Forelimb muscle (tissue), 1 donor: ENCODE data around the gene ELANE. TPM values are rescaled to one million over a fixed set of nuclear protein-coding genes. Genes with fewer than 3 reads are reported as not detected.

Experiments
- DNase-seq: peaks from one replicate; pipeline ENCODE4 v3.0.0-alpha.2; 2013; ENCODE audit warnings: low read depth
- polyA plus RNA-seq: library from polyadenylated mRNA; unstranded; fragments of 120-200 nt; gene quantifications from one replicate; pipeline ENCODE4 v1.2.1, GENCODE V29; 2013; ENCODE audit not compliant: insufficient read length

ELANE gene
- polyA plus RNA-seq, 1 donor, result 0.40 TPM

DNA sequence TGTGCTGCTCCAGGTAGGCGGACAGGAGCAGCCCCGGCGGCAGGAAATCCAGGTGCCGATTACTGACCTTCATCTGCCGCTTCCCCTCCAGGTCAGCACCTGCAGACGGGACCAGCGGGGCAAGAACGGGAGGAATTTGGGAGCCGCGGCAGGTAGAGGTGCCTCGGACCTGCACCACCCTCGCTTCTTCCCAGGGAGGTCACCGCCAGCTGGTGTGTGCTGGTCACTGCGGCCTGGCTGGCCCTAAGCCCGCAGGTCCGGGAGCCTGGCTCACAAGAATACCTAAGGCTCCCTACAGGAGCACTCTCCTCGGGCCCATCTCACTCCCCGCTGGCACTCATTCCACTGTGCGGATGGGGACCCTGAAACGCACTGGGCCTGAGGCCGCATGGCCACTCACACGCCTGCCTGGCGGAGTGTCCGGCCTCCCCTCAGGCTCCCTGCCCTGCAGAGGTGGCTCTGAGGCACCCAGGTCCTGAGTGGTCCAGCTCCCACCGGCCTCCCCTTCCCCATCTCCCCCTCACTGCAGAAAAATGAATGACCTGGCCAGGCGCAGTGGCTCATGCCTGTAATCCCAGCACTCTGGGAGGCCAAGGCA lies 45.4 kb downstream of the ELANE start:
- no peak for DNase-seq

GRCh38 chr19:898663-899062 lies 46.6 kb downstream of the ELANE start:
- DNase-seq, result no peak

DNA sequence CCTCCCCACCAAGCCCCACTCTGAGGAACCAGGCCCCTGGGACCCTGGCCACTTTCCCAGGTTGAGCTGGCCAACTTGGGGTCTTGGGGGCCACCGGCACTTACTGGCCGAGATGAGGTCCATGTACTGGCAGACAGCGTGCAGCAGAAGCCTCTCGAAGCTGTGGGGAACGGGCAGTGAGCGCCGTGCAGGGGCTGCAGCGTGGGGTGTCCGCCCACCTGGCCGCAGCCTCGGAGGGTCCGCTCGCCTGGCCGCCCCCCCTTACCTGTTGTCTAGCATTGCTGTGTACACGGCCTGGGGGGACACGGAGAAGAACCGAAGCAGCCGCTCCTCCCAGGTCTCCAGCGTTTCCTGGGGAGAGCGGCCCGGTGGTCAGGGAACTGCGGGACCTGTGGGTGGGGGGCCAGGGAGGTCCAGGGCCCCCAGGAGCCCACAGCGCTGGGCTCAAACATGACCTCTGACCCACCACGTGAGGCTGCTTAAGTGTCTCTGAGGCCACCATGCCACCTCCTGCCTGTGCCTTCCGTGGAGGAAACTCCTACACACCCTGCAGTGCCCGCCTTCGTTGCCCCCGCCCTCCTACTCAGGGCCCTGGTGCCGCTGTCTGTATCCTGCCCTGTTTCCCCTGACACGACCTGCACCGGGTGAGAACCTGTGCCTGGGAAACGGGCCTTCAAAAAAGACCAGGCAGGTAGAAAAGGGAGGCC lies 47.4 kb downstream of the ELANE start:
- no peak for DNase-seq

GRCh38 chr19:900043-900301 lies 47.9 kb downstream of the ELANE start:
- no peak for DNase-seq

DNA sequence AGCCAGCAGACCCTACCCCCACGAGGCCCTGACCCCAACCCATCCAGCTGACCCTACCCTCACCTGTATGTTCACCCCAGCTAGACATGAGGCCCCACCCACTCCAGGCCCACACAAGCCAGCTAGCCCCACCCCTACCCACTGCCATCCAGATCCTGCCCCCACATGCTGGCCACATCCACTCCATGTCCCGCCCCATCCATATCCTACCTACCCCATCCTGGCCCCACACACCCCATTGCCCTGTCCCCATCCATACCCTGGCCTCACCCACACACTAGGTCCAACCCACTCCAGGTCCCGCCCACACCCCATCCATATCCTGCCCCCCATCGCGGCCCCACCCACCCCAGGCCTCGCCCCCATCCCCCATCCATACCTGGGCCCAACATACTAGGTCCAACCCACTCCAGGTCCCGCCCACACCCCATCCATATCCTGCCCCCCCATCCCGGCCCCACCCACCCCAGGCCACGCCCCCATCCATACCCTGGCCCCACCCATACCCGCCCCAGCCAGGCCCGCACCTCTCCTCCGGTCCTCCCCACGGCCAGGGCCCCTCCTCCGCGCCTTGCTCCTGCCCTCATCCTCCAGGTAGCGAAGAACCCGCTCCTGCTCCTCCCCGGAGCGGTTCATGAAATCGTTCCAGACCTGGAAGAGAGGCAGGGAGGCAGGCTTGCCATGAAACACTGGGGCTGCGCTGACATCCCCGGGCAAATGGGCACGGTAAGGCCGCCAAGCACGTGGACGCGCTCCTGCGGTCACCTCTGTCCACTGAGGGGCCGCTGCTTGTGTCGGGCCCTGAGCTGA lies 48.4 kb downstream of the ELANE start:
- DNase-seq, result no peak

DNA sequence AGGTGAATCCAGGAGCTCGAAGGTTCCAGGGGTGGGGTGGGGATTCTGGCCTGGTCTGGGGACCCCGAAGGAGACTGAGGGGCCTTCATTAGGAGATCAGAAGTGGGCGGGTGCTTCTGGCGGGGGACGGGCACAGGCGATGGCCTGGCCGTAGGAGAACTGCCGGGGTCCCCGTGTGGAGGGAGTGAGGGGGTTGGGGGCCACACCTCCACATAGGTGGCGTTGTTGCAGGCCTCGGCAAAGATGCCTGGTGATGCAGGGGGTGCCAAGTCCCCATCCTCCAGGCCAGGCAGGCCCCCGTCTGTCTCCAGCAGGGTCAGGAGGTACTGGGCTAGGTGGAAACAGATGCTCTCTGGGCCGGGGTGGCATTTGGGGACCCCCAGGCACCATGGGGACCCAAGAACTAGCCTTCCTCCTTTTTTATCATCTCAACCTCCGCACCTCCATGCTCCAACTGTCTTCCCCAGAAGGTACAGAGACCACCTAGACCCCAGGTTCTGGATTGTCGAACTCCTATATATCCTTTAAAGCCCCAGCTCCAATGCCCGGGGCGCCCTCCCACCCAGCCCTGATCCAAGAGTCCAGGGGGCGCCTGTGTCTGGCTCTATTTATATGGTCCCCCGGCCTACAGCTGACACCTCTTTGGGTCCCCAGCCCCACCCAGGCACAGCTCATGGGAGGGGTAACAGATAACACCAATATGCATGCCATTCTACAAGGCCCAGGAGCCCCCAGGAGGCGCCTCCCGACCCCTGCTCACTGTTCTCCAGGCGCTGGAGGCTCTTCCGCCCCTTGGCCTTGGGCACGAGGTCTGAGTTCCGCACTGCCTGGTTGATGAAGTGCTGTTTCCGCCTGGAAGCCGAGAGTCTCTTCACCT lies 49.4 kb downstream of the ELANE start:
- DNase-seq, result no peak

GRCh38 chr19:902093-902370 lies 49.9 kb downstream of the ELANE start:
- no peak for DNase-seq

GRCh38 chr19:902446-903226 lies 50.5 kb downstream of the ELANE start:
- DNase-seq, result no peak

GRCh38 chr19:903266-903797 lies 51.2 kb downstream of the ELANE start:
- DNase-seq, result no peak

- no peak for DNase-seq
These were observed 52.4 kb downstream of the ELANE start for GRCh38 chr19:904545-904944.

Other genes with a start within 250 kb of the ELANE start
- gene POLRMT, start 218.8 kb upstream of the ELANE start, polyA plus RNA-seq, result 36.1 TPM
- 0.20 TPM for gene FGF22, start 212.4 kb upstream of the ELANE start, polyA plus RNA-seq
- 27.6 TPM for gene RNF126, start 189.1 kb upstream of the ELANE start, polyA plus RNA-seq
- 17.8 TPM for gene FSTL3, start 175.9 kb upstream of the ELANE start, polyA plus RNA-seq
- gene PRSS57, start 156.9 kb upstream of the ELANE start, polyA plus RNA-seq, result 0.44 TPM
- 36.5 TPM for gene PALM, start 143.4 kb upstream of the ELANE start, polyA plus RNA-seq
- 0.19 TPM for gene MISP, start 101.2 kb upstream of the ELANE start, polyA plus RNA-seq
- 101 TPM for gene PTBP1, start 54.9 kb upstream of the ELANE start, polyA plus RNA-seq
- 0.52 TPM for gene PLPPR3, start 30.3 kb upstream of the ELANE start, polyA plus RNA-seq
- 1.7 TPM for gene AZU1, start 24.5 kb upstream of the ELANE start, polyA plus RNA-seq
- 2.6 TPM for gene PRTN3, start 11.3 kb upstream of the ELANE start, polyA plus RNA-seq
- gene CFD, start 7.4 kb downstream of the ELANE start, polyA plus RNA-seq, result 1.4 TPM
- 33.7 TPM for gene MED16, start 40.9 kb downstream of the ELANE start, polyA plus RNA-seq
- not detected for gene RNU6-9, start 41.2 kb downstream of the ELANE start, polyA plus RNA-seq
- 27.5 TPM for gene R3HDM4, start 60.9 kb downstream of the ELANE start, polyA plus RNA-seq
- not detected for gene KISS1R, start 65.0 kb downstream of the ELANE start, polyA plus RNA-seq
- gene ARID3A, start 73.7 kb downstream of the ELANE start, polyA plus RNA-seq, result 11.4 TPM
- 23.5 TPM for gene WDR18, start 132.0 kb downstream of the ELANE start, polyA plus RNA-seq
- 0.13 TPM for gene GRIN3B, start 148.1 kb downstream of the ELANE start, polyA plus RNA-seq
- gene TMEM259, start 168.8 kb downstream of the ELANE start, polyA plus RNA-seq, result 75.5 TPM
- not detected for gene RNU6-2, start 169.2 kb downstream of the ELANE start, polyA plus RNA-seq
- 45.2 TPM for gene CNN2, start 174.3 kb downstream of the ELANE start, polyA plus RNA-seq
- gene ABCA7, start 187.8 kb downstream of the ELANE start, polyA plus RNA-seq, result 20.6 TPM
- gene ARHGAP45, start 214.9 kb downstream of the ELANE start, polyA plus RNA-seq, result 8.4 TPM
- 109 TPM for gene POLR2E, start 243.1 kb downstream of the ELANE start, polyA plus RNA-seq